ENCODE results near the gene ANKRD35.
"Not testable (repeated sequence)": the region's sequence is repeated elsewhere in the genome, so short reads cannot be mapped to it uniquely, and the experiment has no call there.

ANKRD35 gene, protein sequence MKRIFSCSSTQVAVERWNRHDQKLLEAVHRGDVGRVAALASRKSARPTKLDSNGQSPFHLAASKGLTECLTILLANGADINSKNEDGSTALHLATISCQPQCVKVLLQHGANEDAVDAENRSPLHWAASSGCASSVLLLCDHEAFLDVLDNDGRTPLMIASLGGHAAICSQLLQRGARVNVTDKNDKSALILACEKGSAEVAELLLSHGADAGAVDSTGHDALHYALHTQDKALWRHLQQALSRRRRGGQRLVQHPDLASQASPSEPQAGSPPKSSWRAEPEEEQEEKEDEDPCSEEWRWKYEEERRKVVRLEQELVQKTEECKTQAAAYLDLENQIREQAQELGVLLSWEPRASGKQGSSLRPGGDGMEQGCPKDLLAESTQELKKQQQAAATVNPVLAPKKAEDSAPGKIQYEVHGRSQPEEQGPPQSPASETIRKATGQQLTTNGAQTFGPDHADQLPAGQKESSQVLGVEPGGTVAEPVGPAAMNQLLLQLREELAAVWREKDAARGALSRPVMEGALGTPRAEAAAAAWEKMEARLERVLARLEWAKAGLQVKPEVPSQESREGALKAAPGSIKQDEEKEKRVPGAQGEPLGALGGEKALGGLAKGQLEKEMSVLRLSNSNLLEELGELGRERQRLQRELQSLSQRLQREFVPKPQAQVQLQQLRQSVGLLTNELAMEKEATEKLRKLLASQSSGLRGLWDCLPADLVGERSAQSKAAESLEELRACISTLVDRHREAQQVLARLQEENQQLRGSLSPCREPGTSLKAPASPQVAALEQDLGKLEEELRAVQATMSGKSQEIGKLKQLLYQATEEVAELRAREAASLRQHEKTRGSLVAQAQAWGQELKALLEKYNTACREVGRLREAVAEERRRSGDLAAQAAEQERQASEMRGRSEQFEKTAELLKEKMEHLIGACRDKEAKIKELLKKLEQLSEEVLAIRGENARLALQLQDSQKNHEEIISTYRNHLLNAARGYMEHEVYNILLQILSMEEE

DNA sequence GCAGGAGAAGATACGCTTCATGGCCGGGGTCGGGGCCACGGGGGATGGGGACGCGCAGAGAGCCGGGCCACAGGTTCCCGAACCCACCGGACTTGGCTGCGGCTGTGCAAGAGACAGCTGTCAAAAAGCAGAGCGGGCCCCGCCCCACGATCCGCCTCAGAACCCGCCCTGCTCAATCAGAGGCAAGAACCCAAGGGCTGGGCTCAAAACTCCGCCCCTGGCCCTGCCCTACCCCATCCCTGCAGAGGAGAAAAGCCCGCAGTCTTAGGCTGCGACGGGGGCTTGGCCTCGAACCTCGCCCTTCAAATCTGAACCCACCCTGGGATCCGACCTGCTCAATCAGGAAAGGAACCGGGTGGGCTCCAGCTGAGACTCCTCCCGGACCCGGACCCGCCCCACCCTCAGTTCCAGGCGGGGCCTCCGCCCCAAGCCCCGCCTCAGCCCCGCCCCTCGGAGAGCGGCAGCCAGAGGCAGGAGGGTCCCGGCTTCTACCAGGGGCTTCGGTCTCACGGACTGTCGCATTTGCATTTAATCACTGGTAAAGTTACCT is at the start of gene ANKRD35:
Gene ANKRD35, minus strand, starts transcription at position 129 of the 550 bp plus-strand sequence. Its CDS starts 108 bp downstream, at position 21.
- Mint-ChIP-seq H3K27me3 (peaks cover 25% of the 10 kb centered on the region), H3K4me1 (ENCODE audit: low read depth) (peaks cover 20% of the 10 kb centered on the region), H3K36me3 (ENCODE audit: low read depth) (no peaks in the 10 kb centered on the region), H3K9me3 (no peaks in the 10 kb centered on the region), H3K4me3 (peak within 1 kb of the TSS; percentile 83), H3K27ac (no peak within 1 kb of the TSS)
- peak; percentile 94 for DNase-seq

DNA sequence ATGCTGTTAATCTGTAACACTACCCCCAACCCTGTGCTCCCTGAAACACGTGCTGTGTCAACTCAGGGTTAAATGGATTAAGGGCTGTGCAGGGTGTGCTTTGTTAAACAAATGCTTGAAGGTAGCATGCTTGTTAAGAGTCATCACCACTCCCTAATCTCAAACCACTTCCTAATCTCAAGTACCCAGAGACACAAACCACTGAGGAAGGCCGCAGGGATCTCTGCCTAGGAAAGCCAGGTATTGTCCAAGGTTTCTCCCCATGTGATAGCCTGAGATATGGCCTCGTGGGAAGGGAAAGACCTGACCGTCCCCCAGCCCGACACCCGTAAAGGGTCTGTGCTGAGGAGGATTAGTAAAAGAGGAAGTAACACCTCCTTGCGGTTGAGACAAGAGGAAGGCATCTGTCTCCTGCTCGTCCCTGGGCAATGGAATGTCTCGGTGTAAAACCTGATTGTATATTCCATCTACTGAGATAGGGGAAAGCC is 46.9 kb upstream of the ANKRD35 start:
- DNase-seq: peak; percentile 70
- not testable (repeated sequence) for H3K27me3 Mint-ChIP-seq, H3K9me3 Mint-ChIP-seq
- Mint-ChIP-seq H3K4me3 (peak overlapping the region; percentile 45), H3K27ac (peak overlapping the region; percentile 91), H3K36me3 (ENCODE audit: low read depth) (peaks cover 55% of the 10 kb centered on the region), H3K4me1 (ENCODE audit: low read depth) (peaks cover 31% of the 10 kb centered on the region)

DNA sequence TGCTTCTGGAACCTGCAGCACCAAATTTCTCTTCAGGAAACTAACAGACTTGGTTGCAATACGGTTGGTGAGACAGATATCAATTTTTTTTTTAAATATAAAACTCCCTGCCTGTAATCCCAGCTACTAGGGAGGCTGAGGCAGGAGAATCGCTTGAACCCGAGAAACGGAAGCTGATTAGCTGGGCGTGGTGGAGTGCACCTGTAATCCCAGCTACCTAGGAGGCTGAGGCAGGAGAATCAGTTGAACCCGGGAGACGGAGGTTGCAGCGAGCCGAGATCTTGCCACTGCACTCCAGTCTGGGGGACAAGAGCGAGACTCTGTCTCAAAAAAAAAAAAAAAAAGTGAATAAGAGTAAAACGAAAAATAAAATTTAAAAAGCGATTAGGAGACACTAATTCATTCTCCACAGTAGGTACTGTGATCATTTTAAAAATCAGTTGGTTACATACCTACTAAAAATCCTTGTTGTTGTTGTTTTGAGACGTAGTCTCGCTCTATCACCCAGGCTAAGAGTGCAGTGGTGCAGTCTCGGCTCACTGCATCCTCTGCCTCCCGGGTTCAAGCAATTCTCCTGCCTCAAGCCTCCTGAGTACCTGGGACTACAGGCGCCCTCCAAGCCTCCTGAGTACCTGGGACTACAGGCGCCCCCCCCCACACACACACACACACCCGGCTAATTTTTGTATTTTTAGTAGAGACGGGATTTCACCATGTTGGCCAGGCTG is 42.4 kb upstream of the ANKRD35 start:
- Mint-ChIP-seq H3K4me1 (ENCODE audit: low read depth) (peaks cover 38% of the 10 kb centered on the region), H3K4me3 (no peak overlapping the region), H3K27me3 (no peaks in the 10 kb centered on the region), H3K36me3 (ENCODE audit: low read depth) (peaks cover 33% of the 10 kb centered on the region), H3K9me3 (no peaks in the 10 kb centered on the region), H3K27ac (no peak overlapping the region)
- no peak for DNase-seq

DNA sequence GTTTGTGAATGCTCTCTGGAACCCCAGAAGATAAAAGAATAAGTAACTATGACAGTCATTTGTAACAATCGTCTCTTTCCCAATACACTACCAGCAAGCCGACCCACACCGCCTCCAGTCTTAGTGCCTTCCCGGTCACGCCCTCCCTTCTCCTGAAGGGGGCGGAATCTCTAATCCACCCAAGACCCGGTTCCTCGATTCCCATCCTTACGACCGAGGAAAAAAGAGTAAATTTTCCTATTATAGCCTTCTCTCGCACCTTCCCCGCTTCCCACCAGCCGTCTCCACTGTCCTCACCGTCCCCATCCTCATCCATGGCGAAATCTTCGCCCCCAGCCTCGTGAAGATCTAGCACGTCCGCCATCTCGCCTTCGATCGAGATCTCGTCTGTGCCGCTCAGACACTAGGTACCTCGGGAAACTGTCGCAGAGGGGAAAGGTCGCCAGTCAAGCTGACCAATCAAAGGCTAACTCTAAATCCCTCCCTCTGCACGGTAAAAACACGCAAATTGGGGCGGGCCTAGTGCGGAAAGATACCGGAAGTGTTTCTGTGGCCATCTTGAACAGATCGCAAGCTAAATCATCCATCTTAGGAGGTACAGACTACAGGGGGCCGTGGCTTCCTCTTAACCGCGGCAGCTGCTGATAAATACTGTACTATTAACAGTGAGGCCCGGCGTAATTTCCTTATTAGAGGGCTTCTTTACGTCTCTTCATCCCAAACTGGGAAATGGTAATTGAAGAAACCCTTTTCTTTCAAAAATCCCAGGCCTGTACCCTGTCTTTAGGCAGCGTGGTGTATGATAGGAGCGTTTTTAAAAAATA is 41.6 kb upstream of the ANKRD35 start, which contains the start of gene RBM8A:
Gene RBM8A, minus strand, starts transcription at position 422 of the 824 bp plus-strand sequence. Its CDS starts 58 bp downstream, at position 364.
- no peaks in the 10 kb centered on the region for H3K9me3 Mint-ChIP-seq
- peaks cover 37% of the 10 kb centered on the region for H3K36me3 Mint-ChIP-seq (ENCODE audit: low read depth)
- H3K4me3 Mint-ChIP-seq: no peak within 1 kb of the TSS
- no peaks in the 10 kb centered on the region for H3K27me3 Mint-ChIP-seq
- peak; percentile 91 for DNase-seq
- no peak within 1 kb of the TSS for H3K27ac Mint-ChIP-seq
- peaks cover 33% of the 10 kb centered on the region for H3K4me1 Mint-ChIP-seq (ENCODE audit: low read depth)

DNA sequence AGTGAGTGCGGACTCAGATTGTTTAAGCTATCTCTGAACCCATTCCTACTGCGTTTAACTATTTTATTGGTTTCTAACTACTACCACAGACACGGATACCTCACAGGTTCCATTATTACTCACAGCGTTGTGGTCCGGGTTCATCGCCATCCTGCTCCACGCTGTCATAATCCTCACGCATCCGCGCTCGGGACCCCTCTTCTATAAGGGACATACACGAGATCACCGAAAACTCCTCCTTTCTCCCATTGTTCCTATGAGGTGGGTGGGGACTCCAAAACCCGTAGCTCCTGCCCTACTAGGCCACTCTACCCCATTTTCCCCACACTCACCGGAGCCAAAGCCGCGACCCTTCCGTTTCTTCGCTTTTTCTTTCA is 41.0 kb upstream of the ANKRD35 start:
- Mint-ChIP-seq H3K27me3 (no peaks in the 10 kb centered on the region), H3K9me3 (no peaks in the 10 kb centered on the region), H3K4me3 (no peak overlapping the region), H3K36me3 (ENCODE audit: low read depth) (peaks cover 37% of the 10 kb centered on the region), H3K27ac (no peak overlapping the region), H3K4me1 (ENCODE audit: low read depth) (peaks cover 32% of the 10 kb centered on the region)
- peak; percentile 75 for DNase-seq

DNA sequence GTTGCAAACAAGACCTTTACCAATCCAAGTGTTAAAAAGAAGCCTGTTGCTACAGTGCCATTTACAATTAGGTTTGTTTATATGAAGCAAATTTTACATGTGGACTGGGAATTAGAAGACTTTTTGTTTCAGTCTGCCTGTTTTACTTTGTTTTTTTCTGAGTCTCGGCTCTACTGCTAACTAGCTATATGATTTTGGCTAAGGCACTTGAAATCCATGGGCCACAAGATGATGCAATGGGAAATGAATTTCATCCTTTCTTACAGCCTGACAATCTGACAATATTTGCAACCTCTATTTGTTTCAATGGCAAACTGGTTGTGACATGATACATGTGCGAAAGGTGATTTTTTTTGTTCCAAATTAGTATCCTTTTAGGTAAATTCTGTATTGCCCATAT is 36.6 kb upstream of the ANKRD35 start:
- H3K27ac Mint-ChIP-seq: peak overlapping the region; percentile 59
- H3K36me3 Mint-ChIP-seq (ENCODE audit: low read depth): peaks cover 52% of the 10 kb centered on the region
- H3K9me3 Mint-ChIP-seq: no peaks in the 10 kb centered on the region
- no peaks in the 10 kb centered on the region for H3K27me3 Mint-ChIP-seq
- DNase-seq: no peak
- H3K4me3 Mint-ChIP-seq: no peak overlapping the region
- peaks cover 55% of the 10 kb centered on the region for H3K4me1 Mint-ChIP-seq (ENCODE audit: low read depth)

DNA sequence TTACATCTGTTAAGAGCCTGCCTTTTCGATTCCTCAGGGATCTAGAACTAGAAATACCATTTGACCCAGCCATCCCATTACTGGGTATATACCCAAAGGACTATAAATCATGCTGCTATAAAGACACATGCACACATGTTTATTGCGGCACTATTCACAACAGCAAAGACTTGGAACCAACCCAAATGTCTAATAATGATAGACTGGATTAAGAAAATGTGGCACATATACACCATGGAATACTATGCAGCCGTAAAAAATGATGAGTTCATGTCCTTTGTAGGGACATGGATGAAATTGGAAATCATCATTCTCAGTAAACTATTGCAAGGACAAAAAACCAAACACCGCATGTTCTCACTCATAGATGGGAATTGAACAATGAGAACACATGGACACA is 34.6 kb upstream of the ANKRD35 start:
- H3K27me3 Mint-ChIP-seq, H3K9me3 Mint-ChIP-seq, DNase-seq: not testable (repeated sequence)
- H3K4me3 Mint-ChIP-seq: peak overlapping the region; percentile 93
- H3K27ac Mint-ChIP-seq: peak overlapping the region; percentile 75
- H3K36me3 Mint-ChIP-seq (ENCODE audit: low read depth): peaks cover 68% of the 10 kb centered on the region
- H3K4me1 Mint-ChIP-seq (ENCODE audit: low read depth): peaks cover 62% of the 10 kb centered on the region

DNA sequence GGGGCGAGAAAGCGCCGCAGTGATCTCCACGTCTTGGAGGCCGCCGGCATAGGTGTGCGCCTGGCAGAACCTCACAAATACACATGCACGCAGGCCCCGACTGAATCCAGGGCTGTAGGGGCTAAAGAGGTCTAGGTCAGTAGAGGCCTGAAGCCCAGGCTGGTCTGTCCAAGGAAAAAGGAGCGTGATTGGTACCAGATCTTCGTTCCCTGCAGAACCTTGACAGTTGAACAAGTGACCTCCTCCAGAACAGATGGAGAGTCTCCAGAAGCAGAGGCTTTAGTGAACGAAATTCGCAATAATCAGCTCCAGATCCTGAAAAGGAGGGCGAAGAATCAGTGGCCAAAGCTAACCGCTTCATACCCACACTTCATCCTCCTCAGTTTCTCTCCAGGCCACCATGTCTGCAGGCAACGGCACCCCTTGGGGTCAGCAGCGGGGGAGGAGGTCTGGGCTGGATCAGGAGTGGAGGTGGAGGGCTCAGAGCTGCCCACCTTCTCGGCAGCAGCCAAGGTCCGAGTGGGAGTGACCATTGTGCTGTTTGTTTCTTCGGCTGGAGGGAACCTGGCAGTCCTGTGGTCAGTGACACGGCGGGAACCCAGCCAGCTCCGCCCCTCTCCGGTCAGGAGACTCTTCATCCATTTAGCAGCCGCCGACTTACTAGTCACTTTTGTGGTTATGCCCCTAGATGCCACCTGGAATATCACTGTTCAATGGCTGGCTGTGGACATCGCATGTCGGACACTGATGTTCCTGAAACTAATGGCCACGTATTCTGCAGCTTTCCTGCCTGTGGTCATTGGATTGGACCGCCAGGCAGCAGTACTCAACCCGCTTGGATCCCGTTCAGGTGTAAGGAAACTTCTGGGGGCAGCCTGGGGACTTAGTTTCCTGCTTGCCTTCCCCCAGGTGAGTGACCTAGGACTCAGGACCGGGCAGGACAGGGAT is 33.6 kb upstream of the ANKRD35 start:
- Mint-ChIP-seq H3K36me3 (ENCODE audit: low read depth) (peaks cover 75% of the 10 kb centered on the region), H3K9me3 (no peaks in the 10 kb centered on the region), H3K27me3 (no peaks in the 10 kb centered on the region), H3K4me1 (ENCODE audit: low read depth) (peaks cover 62% of the 10 kb centered on the region), H3K27ac (peak overlapping the region; percentile 97), H3K4me3 (peak overlapping the region; percentile 93)
- DNase-seq: peak; percentile 46

DNA sequence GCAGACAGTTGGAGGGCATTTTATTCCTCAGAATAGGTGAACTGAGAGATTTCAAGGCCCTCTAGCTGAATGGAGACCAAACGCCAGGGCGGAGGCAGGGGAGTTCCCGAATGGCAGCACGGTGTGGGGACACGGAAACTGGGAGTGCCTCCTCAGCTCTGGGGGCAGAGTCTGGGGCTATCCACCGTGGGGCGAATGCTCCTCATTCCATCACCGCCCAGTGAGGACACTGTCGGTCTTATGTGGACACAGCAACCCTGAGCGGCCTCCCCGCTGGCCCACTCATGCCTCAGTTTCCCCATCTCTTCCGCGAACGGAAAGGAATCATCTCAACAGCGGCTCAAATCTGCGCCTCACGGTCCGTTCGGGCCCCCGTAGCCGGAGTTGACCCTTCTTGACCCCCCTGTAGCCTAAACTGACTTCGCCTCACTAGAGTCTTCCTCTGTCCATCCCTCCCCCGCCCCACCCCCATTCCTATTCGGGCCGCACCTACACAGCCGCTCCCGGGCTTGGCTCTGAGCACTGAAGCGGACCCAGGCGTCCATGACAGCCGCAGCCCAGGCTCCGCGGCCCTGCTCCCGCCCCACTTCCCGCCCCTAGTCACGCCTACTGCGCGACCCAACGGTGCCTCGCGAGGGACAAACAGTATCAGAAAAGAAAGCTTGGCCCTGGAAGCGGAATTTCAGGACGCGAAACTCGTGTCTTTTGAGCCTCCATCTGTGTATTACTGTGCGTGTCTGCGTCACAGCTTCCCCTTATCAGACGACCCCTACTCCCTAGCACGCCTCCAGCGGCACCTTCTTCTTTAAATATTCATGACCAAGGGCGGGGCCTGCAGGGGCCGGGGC is 32.7 kb upstream of the ANKRD35 start, which contains the start of gene PEX11B:
Gene PEX11B, minus strand, starts transcription at position 574 of the 848 bp plus-strand sequence. Its CDS starts 29 bp downstream, at position 545.
- H3K4me3 Mint-ChIP-seq: peak within 1 kb of the TSS; percentile 93
- H3K27ac Mint-ChIP-seq: peak within 1 kb of the TSS; percentile 97
- no peaks in the 10 kb centered on the region for H3K27me3 Mint-ChIP-seq
- H3K9me3 Mint-ChIP-seq: no peaks in the 10 kb centered on the region
- peaks cover 63% of the 10 kb centered on the region for H3K4me1 Mint-ChIP-seq (ENCODE audit: low read depth)
- DNase-seq: peak; percentile 96
- H3K36me3 Mint-ChIP-seq (ENCODE audit: low read depth): peaks cover 75% of the 10 kb centered on the region

DNA sequence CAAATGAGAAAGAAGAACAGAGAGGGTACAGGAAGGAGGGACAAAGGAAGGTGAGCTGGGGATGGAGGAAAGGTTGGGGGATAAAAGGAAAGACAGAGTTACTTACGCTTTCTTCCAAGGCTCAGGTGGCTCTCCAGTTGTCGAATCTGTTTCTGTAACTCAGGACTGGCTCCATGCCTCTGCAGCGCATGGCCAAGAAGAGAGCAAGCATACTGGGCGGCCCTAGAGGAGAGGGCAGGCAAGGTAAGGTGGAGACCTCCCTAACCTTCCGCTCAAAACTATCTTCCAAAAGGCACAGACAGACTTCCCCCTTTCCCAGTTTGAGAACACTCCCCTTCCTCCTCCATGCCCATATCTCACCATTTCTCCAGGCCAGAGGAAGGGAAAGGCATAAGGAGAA is 31.9 kb upstream of the ANKRD35 start:
- H3K4me3 Mint-ChIP-seq: peak overlapping the region; percentile 93
- H3K4me1 Mint-ChIP-seq (ENCODE audit: low read depth): peaks cover 63% of the 10 kb centered on the region
- H3K27me3 Mint-ChIP-seq: no peaks in the 10 kb centered on the region
- peaks cover 74% of the 10 kb centered on the region for H3K36me3 Mint-ChIP-seq (ENCODE audit: low read depth)
- DNase-seq: no peak
- peak overlapping the region; percentile 97 for H3K27ac Mint-ChIP-seq
- H3K9me3 Mint-ChIP-seq: no peaks in the 10 kb centered on the region

DNA sequence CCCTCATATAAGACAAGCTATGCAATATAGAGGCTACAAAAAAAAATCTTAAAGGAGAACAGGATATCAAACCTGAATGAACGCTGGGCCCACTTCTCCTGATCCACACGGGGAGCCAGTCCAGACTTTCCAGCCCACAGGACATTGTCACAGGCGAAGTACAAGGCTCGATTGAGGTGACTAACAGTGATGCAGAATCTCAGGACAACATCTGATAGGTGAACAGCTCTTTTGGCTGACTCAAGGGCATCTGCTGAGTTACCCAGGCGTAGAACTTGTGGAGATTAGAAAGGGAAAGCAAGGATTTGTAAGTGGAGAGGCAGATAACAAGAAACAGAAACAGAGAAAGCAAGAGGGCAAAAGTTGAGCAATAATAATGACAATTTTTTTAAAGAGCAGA is 31.1 kb upstream of the ANKRD35 start:
- DNase-seq: no peak
- H3K4me1 Mint-ChIP-seq (ENCODE audit: low read depth): peaks cover 59% of the 10 kb centered on the region
- H3K27ac Mint-ChIP-seq: peak overlapping the region; percentile 81
- H3K4me3 Mint-ChIP-seq: peak overlapping the region; percentile 93
- no peaks in the 10 kb centered on the region for H3K27me3 Mint-ChIP-seq
- no peaks in the 10 kb centered on the region for H3K9me3 Mint-ChIP-seq
- H3K36me3 Mint-ChIP-seq (ENCODE audit: low read depth): peaks cover 77% of the 10 kb centered on the region

Data from activated T-cell treated with anti-CD3 and anti-CD28 coated beads, Interleukin-2, amount 50 U/mL, for 24 hours (primary cell).